Common myeloid progenitor, CD34-positive (primary cell): Measurements from ENCODE around the gene RNASE7.

Experiments used
- CTCF ChIA-PET: fragments of 350-600 bp; sonication (Branson Sonifier 250); formaldehyde crosslinking; loops from one replicate; lab custom pipeline; 2021; ENCODE audit warnings: antibody characterized with exemption; lab: Charles Lee
- POLR2A ChIA-PET: fragments of 350-600 bp; sonication (Branson Sonifier 250); formaldehyde crosslinking; loops from one replicate; lab custom pipeline; 2021; ENCODE audit warnings: antibody characterized with exemption; lab: Charles Lee
- DNase-seq, 3 donors: peaks; one replicate each; pipeline versions ENCODE4 v3.0.0 to v3.0.0-alpha.2; 2013
- H3K27ac ChIP-seq, 2 experiments: 1 replicate in 1 of 2; 2 replicates in 1 of 2; pipeline ENCODE4 v1.7.0; 2013; ENCODE audit warnings: inconsistent platforms in 2 of 2, low read length in 2 of 2, mild to moderate bottlenecking in 2 of 2, low read depth in 1 of 2, moderate library complexity in 1 of 2; ENCODE audit not compliant: severe bottlenecking in 2 of 2, insufficient read depth in 1 of 2, poor library complexity in 1 of 2
- H3K27me3 ChIP-seq, 5 experiments: replicated peaks in 2 of 5; 1 replicate in 3 of 5; 2 replicates in 2 of 5; pipeline versions ENCODE4 v1.6.1 to v1.7.0; 2013; ENCODE audit warnings: low read length in 4 of 5, mild to moderate bottlenecking in 2 of 5, moderate library complexity in 2 of 5, inconsistent platforms in 1 of 5; ENCODE audit not compliant: insufficient read depth in 5 of 5, control insufficient read depth in 4 of 5
- H3K36me3 ChIP-seq, 4 experiments: 1 replicate in 2 of 4; 2 replicates in 2 of 4; pipeline versions ENCODE4 v1.6.1 to v1.7.0; 2013; ENCODE audit warnings: low read length in 3 of 4, control low read depth in 1 of 4, mild to moderate bottlenecking in 1 of 4; ENCODE audit not compliant: control insufficient read depth in 4 of 4, insufficient read depth in 4 of 4
- H3K4me1 ChIP-seq, 4 experiments: 1 replicate in 3 of 4; 2 replicates in 1 of 4; pipeline versions ENCODE4 v1.6.1 to v1.7.1; 2013; ENCODE audit warnings: low read length in 3 of 4, mild to moderate bottlenecking in 3 of 4, control low read depth in 1 of 4, inconsistent platforms in 1 of 4, moderate library complexity in 1 of 4; ENCODE audit not compliant: control insufficient read depth in 4 of 4, insufficient read depth in 4 of 4; ENCODE audit errors: control extremely low read depth in 1 of 4
- H3K4me3 ChIP-seq, 7 experiments: 1 replicate in 4 of 7; 2 replicates in 3 of 7; pipeline versions ENCODE4 v1.5.1 to v1.7.0; 2013; ENCODE audit warnings: mild to moderate bottlenecking in 7 of 7, low read length in 6 of 7, moderate library complexity in 6 of 7, inconsistent platforms in 2 of 7, low read depth in 2 of 7, control low read depth in 1 of 7; ENCODE audit not compliant: insufficient read depth in 4 of 7, control insufficient read depth in 1 of 7; ENCODE audit errors: extremely low read depth in 1 of 7
- H3K9me3 ChIP-seq, 5 experiments: 1 replicate in 4 of 5; 2 replicates in 1 of 5; pipeline versions ENCODE4 v1.6.1 to v1.7.1; 2013; ENCODE audit warnings: low read length in 4 of 5, mild to moderate bottlenecking in 2 of 5, inconsistent platforms in 1 of 5, low read depth in 1 of 5, moderate library complexity in 1 of 5; ENCODE audit not compliant: control insufficient read depth in 4 of 5, insufficient read depth in 2 of 5; ENCODE audit errors: control extremely low read depth in 1 of 5
- WGBS: methylation state at CpG from one replicate; pipeline ENCODE4 v1.1.5; 2013; ENCODE audit not compliant: insufficient coverage; 5-methylcytosine and 5-hydroxymethylcytosine counted together

The RNASE7 gene

DNA sequence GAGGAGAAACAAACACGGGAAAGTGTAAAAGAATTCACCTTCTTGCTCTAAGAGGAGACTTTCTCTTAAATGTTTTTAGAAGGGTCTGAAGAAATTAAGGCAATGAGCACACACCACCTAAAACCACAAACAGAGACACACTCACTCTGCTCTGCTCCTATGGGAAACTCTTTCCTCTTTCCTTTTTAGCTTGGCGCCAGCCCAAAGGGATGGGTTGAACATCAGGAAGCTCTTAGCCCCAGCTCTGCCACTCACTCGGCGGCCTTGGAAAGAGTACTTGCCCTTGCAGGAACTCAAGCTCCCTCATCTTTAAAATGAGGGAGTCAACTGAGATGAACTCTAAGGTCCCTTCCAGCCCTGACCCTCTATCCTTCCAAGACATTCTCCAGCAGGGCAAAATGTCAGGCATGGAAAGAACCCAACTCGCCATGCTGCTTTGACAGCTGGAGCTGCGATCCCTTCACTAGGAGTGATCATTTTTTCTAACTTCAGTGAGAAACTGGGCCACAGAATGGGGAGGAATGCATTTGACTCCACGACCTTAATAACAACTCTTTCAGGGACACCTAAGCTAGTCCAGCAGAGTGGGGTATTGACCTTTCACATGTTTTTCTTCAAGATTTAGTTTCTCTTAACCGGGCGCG, 14.5 kb downstream of the RNASE7 start:
- ChIA-PET POLR2A (interaction anchor here (0.5 kb wide), 1 partner anchor 10 kb away, joined by 3 read pairs; no protein-coding TSS in a partner anchor), CTCF (interaction anchor here (0.7 to 4.7 kb wide), 12 partner anchors 9 to 68 kb away, joined by 3 to 28 read pairs (median 6); no protein-coding TSS in a partner anchor)
- Histone ChIP-seq H3K9me3 (no peaks in the 10 kb centered on the region), H3K27me3 (peaks cover 0 to 2% (median 0%) of the 10 kb centered on the region in 5 experiments), H3K4me3 (no peak overlapping the region), H3K4me1 (no peaks in the 10 kb centered on the region), H3K27ac (no peak overlapping the region), H3K36me3 (no peaks in the 10 kb centered on the region)
- DNase-seq = no peak
- WGBS = 73% methylated on average over 6 of the region's 10 CpGs

- H3K4me3 ChIP-seq = no peak within 1 kb of the TSS
- peak in 1 of 3 donors; percentile 52 for DNase-seq
- H3K4me1 ChIP-seq = no peaks in the 10 kb centered on the region
- no peaks in the 10 kb centered on the region for H3K9me3 ChIP-seq
- H3K27me3 ChIP-seq = peaks cover 0 to 4% (median 0%) of the 10 kb centered on the region in 5 experiments
- H3K27ac ChIP-seq = no peak within 1 kb of the TSS
- 93% methylated on average over 7 of the region's 8 CpGs for WGBS
- POLR2A ChIA-PET = no interaction called here
- no peaks in the 10 kb centered on the region for H3K36me3 ChIP-seq
- CTCF ChIA-PET = interaction anchor here (1.1 to 4.7 kb wide), 6 partner anchors 10 to 47 kb away, joined by 3 to 28 read pairs (median 14); no protein-coding TSS in a partner anchor
These were observed 15.9 kb downstream of the RNASE7 start, which contains the start of gene RNASE8 for GRCh38 chr14:21057803-21058675. Gene RNASE8, plus strand, starts transcription at chr14:21057822. Its CDS starts 71 bp downstream, at chr14:21057893.

GRCh38 chr14:21058903-21059302, 16.7 kb downstream of the RNASE7 start:
- H3K36me3 ChIP-seq = no peaks in the 10 kb centered on the region
- CTCF ChIA-PET = interaction anchor here (1.1 to 4.7 kb wide), 5 partner anchors 9 to 46 kb away, joined by 3 to 28 read pairs (median 15); no protein-coding TSS in a partner anchor
- no peak for DNase-seq
- POLR2A ChIA-PET = no interaction called here
- H3K27me3 ChIP-seq = peaks cover 0 to 4% (median 0%) of the 10 kb centered on the region in 5 experiments
- H3K9me3 ChIP-seq = no peaks in the 10 kb centered on the region
- 97% methylated on average over 5 of the region's 5 CpGs for WGBS
- H3K27ac ChIP-seq = no peak overlapping the region
- H3K4me3 ChIP-seq = no peak overlapping the region
- no peaks in the 10 kb centered on the region for H3K4me1 ChIP-seq

DNA sequence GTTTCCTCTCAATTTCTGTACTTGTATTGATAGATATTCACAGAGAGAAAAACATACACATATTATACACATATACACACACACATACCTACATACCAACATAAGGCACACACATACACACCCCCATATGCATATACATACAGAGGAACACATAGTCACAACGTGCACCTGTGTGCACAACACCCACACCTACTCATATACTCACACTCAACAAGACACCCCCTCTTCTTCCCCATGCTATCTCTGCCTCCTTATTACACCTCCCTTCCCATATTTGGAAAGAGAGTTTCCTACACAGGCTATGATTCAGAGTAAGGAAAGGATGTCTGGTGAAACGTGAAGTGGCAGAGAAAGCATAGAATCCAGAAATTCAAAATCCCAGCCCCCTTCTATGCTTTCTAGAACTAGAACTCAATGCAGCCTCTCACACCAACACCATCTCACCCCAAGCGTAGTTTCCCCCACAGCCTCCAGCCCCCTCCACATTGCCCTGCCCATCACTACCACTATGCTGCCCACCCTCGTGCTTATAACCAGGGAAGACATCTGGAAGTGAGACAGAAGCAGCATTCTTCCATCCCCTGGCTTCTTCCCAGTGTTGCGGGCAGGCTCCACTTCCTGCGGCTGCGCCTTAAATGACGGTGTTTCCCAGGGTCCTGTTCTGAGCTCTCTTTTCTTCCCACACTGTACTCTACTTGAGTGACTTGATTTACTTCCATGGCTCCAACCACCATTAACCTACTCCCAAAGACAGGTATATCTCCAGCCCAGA, 17.9 kb downstream of the RNASE7 start:
- 88% methylated on average over 7 of the region's 8 CpGs for WGBS
- POLR2A ChIA-PET = no interaction called here

GRCh38 chr14:21060614-21061346, 18.6 kb downstream of the RNASE7 start:
- CTCF ChIA-PET = interaction anchor here (1.0 to 3.2 kb wide), 8 partner anchors 9 to 64 kb away, joined by 3 to 15 read pairs (median 5); no protein-coding TSS in a partner anchor
- Histone ChIP-seq H3K27ac (no peak overlapping the region), H3K27me3 (peaks cover 0 to 4% (median 0%) of the 10 kb centered on the region in 5 experiments), H3K36me3 (no peaks in the 10 kb centered on the region), H3K4me1 (no peaks in the 10 kb centered on the region), H3K9me3 (no peaks in the 10 kb centered on the region), H3K4me3 (no peak overlapping the region)
- POLR2A ChIA-PET = no interaction called here
- DNase-seq = no peak
- 86% methylated on average over 11 of the region's 13 CpGs for WGBS

More for the DNA sequence above, 17.9 kb downstream of the RNASE7 start:
- Histone ChIP-seq H3K9me3 (no peaks in the 10 kb centered on the region), H3K27me3 (peaks cover 0 to 4% (median 0%) of the 10 kb centered on the region in 5 experiments), H3K27ac (no peak overlapping the region), H3K4me3 (no peak overlapping the region), H3K4me1 (no peaks in the 10 kb centered on the region), H3K36me3 (no peaks in the 10 kb centered on the region)
- no peak for DNase-seq
- CTCF ChIA-PET = interaction anchor here (1.0 to 4.7 kb wide), 9 partner anchors 8 to 64 kb away, joined by 3 to 28 read pairs (median 8); no protein-coding TSS in a partner anchor

- no peaks in the 10 kb centered on the region for H3K4me1 ChIP-seq
- H3K4me3 ChIP-seq = no peak overlapping the region
- H3K36me3 ChIP-seq = no peaks in the 10 kb centered on the region
- no peak overlapping the region for H3K27ac ChIP-seq
- POLR2A ChIA-PET = interaction anchor here (0.5 kb wide), 1 partner anchor 54 kb away, joined by 5 read pairs; no protein-coding TSS in a partner anchor
- no peaks in the 10 kb centered on the region for H3K9me3 ChIP-seq
- peaks cover 0 to 4% (median 0%) of the 10 kb centered on the region in 5 experiments for H3K27me3 ChIP-seq
- WGBS = 100% methylated on average over 2 of the region's 3 CpGs
- CTCF ChIA-PET = interaction anchor here (1.0 to 3.2 kb wide), 9 partner anchors 10 to 63 kb away, joined by 3 to 15 read pairs (median 4); no protein-coding TSS in a partner anchor
- DNase-seq = no peak
These were observed 19.1 kb downstream of the RNASE7 start for GRCh38 chr14:21061347-21061668.
